Astrocyte (in vitro differentiated cells and primary cell): ENCODE results near the gene CACNA1D. TPM values are rescaled to one million over a fixed set of nuclear protein-coding genes. Genes with fewer than 3 reads are reported as not detected.

Source experiments
- DNase-seq: peaks from one replicate; pipeline ENCODE4 v3.0.0-alpha.2; 2010; ENCODE audit warnings: low read depth
- FAIRE-seq: peaks from 2 replicates; lab custom pipeline; 2011; peaks lifted over from hg19 to GRCh38; lab: Jason Lieb, UNC
- H2AFZ ChIP-seq: 2 replicates; pipeline ENCODE4 v1.6.0; 2012; ENCODE audit warnings: low read depth, low read length, inconsistent platforms
- H3K27ac ChIP-seq: 2 replicates; pipeline ENCODE4 v1.5.1; 2011; ENCODE audit warnings: low read depth, low read length, inconsistent platforms
- H3K27me3 ChIP-seq: 2 replicates; pipeline ENCODE4 v1.6.0; 2011; ENCODE audit warnings: low read length, inconsistent platforms; ENCODE audit not compliant: insufficient read depth
- H3K36me3 ChIP-seq: 2 replicates; pipeline ENCODE4 v1.5.1; 2011; ENCODE audit warnings: low read length, inconsistent platforms; ENCODE audit not compliant: insufficient read depth
- H3K4me1 ChIP-seq: 2 replicates; pipeline ENCODE4 v1.5.1; 2011; ENCODE audit warnings: low read length, inconsistent platforms; ENCODE audit not compliant: insufficient read depth
- H3K4me2 ChIP-seq: 2 replicates; pipeline ENCODE4 v1.6.0; 2012; ENCODE audit warnings: low read length, inconsistent platforms
- H3K4me3 ChIP-seq: 2 replicates; pipeline ENCODE4 v1.5.1; 2011; ENCODE audit warnings: low read depth, mild to moderate bottlenecking, low read length, inconsistent platforms; ENCODE audit not compliant: insufficient read depth
- H3K79me2 ChIP-seq: 2 replicates; pipeline ENCODE4 v1.6.0; 2012; ENCODE audit warnings: mild to moderate bottlenecking, low read length, inconsistent platforms; ENCODE audit not compliant: insufficient read depth
- H3K9ac ChIP-seq: 2 replicates; pipeline ENCODE4 v1.6.0; 2012; ENCODE audit warnings: mild to moderate bottlenecking, low read length, inconsistent platforms
- H3K9me3 ChIP-seq: 2 replicates; pipeline ENCODE4 v1.5.1; 2012; ENCODE audit warnings: low read depth, mild to moderate bottlenecking, low read length, inconsistent platforms; ENCODE audit not compliant: insufficient read depth
- H4K20me1 ChIP-seq: 2 replicates; pipeline ENCODE4 v1.6.0; 2012; ENCODE audit warnings: low read length, inconsistent platforms; ENCODE audit not compliant: insufficient read depth
- H3K27ac Mint-ChIP-seq: one replicate; pipeline ENCODE4 v1.8.0; 2021; ENCODE audit warnings: mild to moderate bottlenecking, mixed read lengths; ENCODE audit not compliant: unreplicated experiment
- H3K27me3 Mint-ChIP-seq: one replicate; pipeline ENCODE4 v1.8.0; 2021; ENCODE audit warnings: low read depth, mixed read lengths; ENCODE audit not compliant: unreplicated experiment
- H3K36me3 Mint-ChIP-seq: one replicate; pipeline ENCODE4 v1.8.0; 2021; ENCODE audit warnings: low read depth, mixed read lengths; ENCODE audit not compliant: unreplicated experiment
- H3K4me1 Mint-ChIP-seq: one replicate; pipeline ENCODE4 v1.8.0; 2021; ENCODE audit warnings: low read depth, mixed read lengths; ENCODE audit not compliant: unreplicated experiment
- H3K4me3 Mint-ChIP-seq: one replicate; pipeline ENCODE4 v1.8.0; 2021; ENCODE audit warnings: mild to moderate bottlenecking, moderate library complexity, mixed read lengths; ENCODE audit not compliant: unreplicated experiment
- H3K9me3 Mint-ChIP-seq: one replicate; pipeline ENCODE4 v1.8.0; 2021; ENCODE audit warnings: mild to moderate bottlenecking, mixed read lengths; ENCODE audit not compliant: unreplicated experiment
- CTCF ChIP-seq: IDR thresholded peaks from 2 replicates; pipeline ENCODE4 v1.5.1; 2011; ENCODE audit warnings: low read depth, mild to moderate bottlenecking, inconsistent platforms, low read length, moderate library complexity; ENCODE audit not compliant: insufficient read depth
- EZH2 ChIP-seq: IDR thresholded peaks from 2 replicates; pipeline ENCODE4 v1.6.1; 2012; ENCODE audit warnings: mild to moderate bottlenecking, low read length, inconsistent platforms; ENCODE audit not compliant: insufficient read depth
- total RNA-seq: library from RNA; stranded (reverse); gene quantifications from 2 replicates; pipeline ENCODE4 v1.2.1, GENCODE V29; 2021

Gene CACNA1D
- total RNA-seq, 1 donor from 2014 or later, result 0.41 TPM

- Histone ChIP-seq H3K9ac (no peak overlapping the region), H3K9me3 (no peaks in the 10 kb centered on the region), H3K27me3 (no peaks in the 10 kb centered on the region), H3K4me1 (peaks cover 14% of the 10 kb centered on the region), H3K4me2 (no peak overlapping the region), H2AFZ (no peak overlapping the region), H3K4me3 (no peak overlapping the region), H4K20me1 (no peaks in the 10 kb centered on the region), H3K79me2 (no peaks in the 10 kb centered on the region), H3K27ac (no peak overlapping the region), H3K36me3 (no peaks in the 10 kb centered on the region)
- Mint-ChIP-seq H3K4me1 (peaks cover 22% of the 10 kb centered on the region), H3K27me3 (peaks cover 2% of the 10 kb centered on the region), H3K4me3 (no peak overlapping the region), H3K27ac (no peak overlapping the region), H3K9me3 (peaks cover 3% of the 10 kb centered on the region), H3K36me3 (no peaks in the 10 kb centered on the region)
- TF ChIP-seq EZH2, result no peak
- no peak for TF ChIP-seq CTCF
- DNase-seq (no peak), FAIRE-seq (no peak)
Observed at GRCh38 chr3:53800041-53800906, 305.9 kb downstream of the CACNA1D start.

GRCh38 chr3:53801319-53801718 lies 306.9 kb downstream of the CACNA1D start:
- Histone ChIP-seq H3K9ac (no peak overlapping the region), H4K20me1 (no peaks in the 10 kb centered on the region), H3K9me3 (no peaks in the 10 kb centered on the region), H3K27me3 (no peaks in the 10 kb centered on the region), H3K79me2 (no peaks in the 10 kb centered on the region), H3K4me1 (peaks cover 18% of the 10 kb centered on the region), H2AFZ (no peak overlapping the region), H3K4me3 (no peak overlapping the region), H3K4me2 (no peak overlapping the region), H3K27ac (no peak overlapping the region), H3K36me3 (no peaks in the 10 kb centered on the region)
- no peak for TF ChIP-seq CTCF
- no peak for TF ChIP-seq EZH2
- no peak overlapping the region for H3K27ac Mint-ChIP-seq
- H3K4me1 Mint-ChIP-seq, result peaks cover 23% of the 10 kb centered on the region
- peaks cover 3% of the 10 kb centered on the region for H3K9me3 Mint-ChIP-seq
- H3K4me3 Mint-ChIP-seq, result no peak overlapping the region
- no peak for DNase-seq
- peaks cover 2% of the 10 kb centered on the region for H3K27me3 Mint-ChIP-seq
- FAIRE-seq, result no peak
- no peaks in the 10 kb centered on the region for H3K36me3 Mint-ChIP-seq

DNA sequence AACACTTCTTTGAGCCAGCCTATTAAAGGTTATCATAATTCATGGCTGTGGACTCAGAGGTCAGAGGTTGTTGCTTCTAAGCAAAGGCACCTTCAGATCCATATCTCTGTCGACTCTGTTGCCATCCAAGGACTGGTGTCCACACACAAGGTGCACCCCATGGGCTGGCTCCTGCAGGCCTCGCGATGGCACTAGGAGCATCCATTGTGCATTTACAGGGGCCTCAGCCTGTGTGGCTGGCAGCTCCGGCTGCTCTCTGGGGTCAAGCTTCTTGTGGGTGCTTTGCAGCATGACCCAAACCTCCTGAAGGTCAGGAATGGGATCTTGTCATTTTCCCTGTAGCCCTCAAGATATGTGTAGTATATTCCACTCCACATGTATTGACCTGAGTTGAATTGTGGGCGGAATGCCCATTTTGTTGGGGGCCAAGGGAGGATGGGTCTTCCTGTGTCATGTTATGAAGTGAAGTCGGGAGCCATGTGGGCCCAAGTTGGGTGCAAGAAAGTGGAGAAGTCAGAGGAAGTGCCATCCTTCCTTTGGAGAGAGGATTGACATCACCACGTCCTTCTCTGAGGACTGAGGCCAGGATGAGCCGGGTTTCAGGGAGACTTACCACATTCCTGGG lies 308.0 kb downstream of the CACNA1D start:
- Mint-ChIP-seq H3K36me3 (no peaks in the 10 kb centered on the region), H3K27ac (no peak overlapping the region), H3K4me3 (no peak overlapping the region), H3K27me3 (no peaks in the 10 kb centered on the region), H3K4me1 (peaks cover 28% of the 10 kb centered on the region), H3K9me3 (peaks cover 3% of the 10 kb centered on the region)
- no peak for TF ChIP-seq EZH2
- TF ChIP-seq CTCF, result no peak
- Histone ChIP-seq H3K27me3 (no peaks in the 10 kb centered on the region), H3K27ac (no peak overlapping the region), H3K9ac (no peak overlapping the region), H4K20me1 (no peaks in the 10 kb centered on the region), H3K36me3 (no peaks in the 10 kb centered on the region), H3K9me3 (no peaks in the 10 kb centered on the region), H3K4me2 (no peak overlapping the region), H3K79me2 (no peaks in the 10 kb centered on the region), H2AFZ (no peak overlapping the region), H3K4me3 (no peak overlapping the region), H3K4me1 (peaks cover 22% of the 10 kb centered on the region)
- FAIRE-seq (no peak), DNase-seq (no peak)
